Small intestine (tissue), 7 donors: ENCODE data around the gene ZFP36L1. TPM values are rescaled to one million over a fixed set of nuclear protein-coding genes. Genes with fewer than 3 reads are reported as not detected.
A peak's percentile ranks its signal among the peaks of the same experiment; 100 is the strongest.

Experiments
- DNase-seq, 2 donors: peaks; one replicate each; pipeline versions ENCODE4 v3.0.0 to v3.0.0-alpha.2; 2013
- FAIRE-seq: peaks from 2 replicates; lab custom pipeline; 2012; peaks lifted over from hg19 to GRCh38; lab: Jason Lieb, UNC
- H3K27ac ChIP-seq, 3 donors: one replicate each; pipeline ENCODE4 v1.5.1; 2013; ENCODE audit warnings: low read length in 2 of 3, mild to moderate bottlenecking in 2 of 3, control low read depth in 1 of 3, inconsistent platforms in 1 of 3, low read depth in 1 of 3, moderate library complexity in 1 of 3
- H3K27me3 ChIP-seq, 3 donors: one replicate each; pipeline ENCODE4 v1.6.1; 2013; ENCODE audit warnings: low read length in 3 of 3, inconsistent platforms in 1 of 3; ENCODE audit not compliant: control insufficient read depth in 3 of 3, insufficient read depth in 3 of 3
- H3K36me3 ChIP-seq, 3 donors: one replicate each; pipeline ENCODE4 v1.6.1; 2013; ENCODE audit warnings: low read length in 3 of 3, inconsistent platforms in 1 of 3, low read depth in 1 of 3, mild to moderate bottlenecking in 1 of 3, moderate library complexity in 1 of 3; ENCODE audit not compliant: control insufficient read depth in 3 of 3, insufficient read depth in 2 of 3
- H3K4me1 ChIP-seq, 3 donors: one replicate each; pipeline ENCODE4 v1.6.1; 2013; ENCODE audit warnings: low read length in 2 of 3, inconsistent platforms in 1 of 3, low read depth in 1 of 3, mild to moderate bottlenecking in 1 of 3, moderate library complexity in 1 of 3; ENCODE audit not compliant: control insufficient read depth in 3 of 3, insufficient read depth in 2 of 3
- H3K4me3 ChIP-seq, 3 donors: one replicate each; pipeline ENCODE4 v1.5.1; 2013; ENCODE audit warnings: low read length in 3 of 3, control low read depth in 1 of 3, inconsistent platforms in 1 of 3, low read depth in 1 of 3, mild to moderate bottlenecking in 1 of 3, moderate library complexity in 1 of 3
- H3K9me3 ChIP-seq, 2 donors: one replicate each; pipeline ENCODE4 v1.6.1; 2013; ENCODE audit warnings: low read depth in 1 of 2, low read length in 1 of 2; ENCODE audit not compliant: control insufficient read depth in 2 of 2, insufficient read depth in 1 of 2
- WGBS, 3 donors: extraction: QIAGEN DNeasy Blood & Tissue Kit; methylation state at CpG; one replicate each; pipeline ENCODE4 v1.1.7; 2013; 5-methylcytosine and 5-hydroxymethylcytosine counted together
- polyA plus RNA-seq, 4 donors: library from polyadenylated mRNA; stranded (reverse) in 3 of 4; unstranded in 1 of 4; fragments of 200-250 nt in 3 of 4; fragments of 120-200 nt in 1 of 4; gene quantifications; one replicate each; pipeline versions ENCODE4 v1.2.1 to v1.2.3, GENCODE V29; 2013
- donor health status: healthy with polysubstance abuse.
- donor health status: control.
- donor health status: control.
- donor health status: Bipolar disorder and iron deficiency.
- donor health status: healthy.

The ZFP36L1 gene
- polyA plus RNA-seq, 4 donors: 27.6 to 134 (median 51.9) TPM

- H3K4me1 ChIP-seq: peaks cover 5 to 70% (median 5%) of the 10 kb centered on the region in 3 donors
- DNase-seq (no peak), FAIRE-seq (no peak)
- peak overlapping the region; percentile 17 to 54 (median 18) for H3K27ac ChIP-seq
- no peaks in the 10 kb centered on the region for H3K27me3 ChIP-seq
- no peak overlapping the region for H3K4me3 ChIP-seq
- H3K36me3 ChIP-seq: no peaks in the 10 kb centered on the region
- no peaks in the 10 kb centered on the region for H3K9me3 ChIP-seq
- 50 to 81% (median 80%) methylated on average over 1 of the region's 1 CpG for WGBS, 3 donors
These were observed 31.5 kb downstream of the ZFP36L1 start for GRCh38 chr14:68761391-68761790.

GRCh38 chr14:68760761-68761160 lies 32.1 kb downstream of the ZFP36L1 start:
- Histone ChIP-seq H3K27ac (peak overlapping the region in 2 of 3 donors; percentile 18 to 54), H3K4me3 (no peak overlapping the region), H3K27me3 (no peaks in the 10 kb centered on the region), H3K36me3 (no peaks in the 10 kb centered on the region), H3K9me3 (no peaks in the 10 kb centered on the region), H3K4me1 (peaks cover 4 to 73% (median 5%) of the 10 kb centered on the region in 3 donors)
- DNase-seq: peak in 1 of 2 donors; percentile 66
- 19 to 58% (median 43%) methylated on average over 2 of the region's 2 CpGs for WGBS, 3 donors
- FAIRE-seq: no peak

- DNase-seq (no peak), FAIRE-seq (no peak)
- Histone ChIP-seq H3K9me3 (no peaks in the 10 kb centered on the region), H3K4me1 (peaks cover 4 to 76% (median 5%) of the 10 kb centered on the region in 3 donors), H3K4me3 (no peak overlapping the region), H3K27ac (peak overlapping the region in 1 of 3 donors; percentile 54), H3K27me3 (no peaks in the 10 kb centered on the region), H3K36me3 (no peaks in the 10 kb centered on the region)
- WGBS, 3 donors: 74 to 87% (median 81%) methylated on average over 5 of the region's 5 CpGs
These were observed 32.9 kb downstream of the ZFP36L1 start for GRCh38 chr14:68759937-68760336.

GRCh38 chr14:68759017-68759560 lies 33.8 kb downstream of the ZFP36L1 start:
- H3K36me3 ChIP-seq: no peaks in the 10 kb centered on the region
- H3K4me3 ChIP-seq: no peak overlapping the region
- 94 to 97% (median 95%) methylated on average over 8 of the region's 8 CpGs for WGBS, 3 donors
- peak overlapping the region in 1 of 3 donors; percentile 87 for H3K27ac ChIP-seq
- FAIRE-seq (no peak), DNase-seq (no peak)
- no peaks in the 10 kb centered on the region for H3K9me3 ChIP-seq
- H3K4me1 ChIP-seq: peaks cover 4 to 83% (median 5%) of the 10 kb centered on the region in 3 donors
- no peaks in the 10 kb centered on the region for H3K27me3 ChIP-seq

- WGBS, 3 donors: 83 to 89% (median 89%) methylated on average over 3 of the region's 3 CpGs
- FAIRE-seq (no peak), DNase-seq (no peak)
- Histone ChIP-seq H3K27me3 (no peaks in the 10 kb centered on the region), H3K36me3 (no peaks in the 10 kb centered on the region), H3K9me3 (no peaks in the 10 kb centered on the region), H3K4me3 (no peak overlapping the region), H3K4me1 (peaks cover 4 to 82% (median 5%) of the 10 kb centered on the region in 3 donors), H3K27ac (peak overlapping the region in 1 of 3 donors; percentile 87)
These were observed 34.6 kb downstream of the ZFP36L1 start for GRCh38 chr14:68758301-68758700.

- Histone ChIP-seq H3K4me1 (peaks cover 0 to 81% (median 5%) of the 10 kb centered on the region in 3 donors), H3K9me3 (no peaks in the 10 kb centered on the region), H3K27ac (peak overlapping the region in 2 of 3 donors; percentile 15 to 87), H3K4me3 (no peak overlapping the region), H3K27me3 (no peaks in the 10 kb centered on the region), H3K36me3 (no peaks in the 10 kb centered on the region)
- WGBS, 3 donors: 50 to 66% (median 63%) methylated on average over 4 of the region's 4 CpGs
- peak in 1 of 2 donors; percentile 91 for DNase-seq
- FAIRE-seq: no peak
These were observed 35.2 kb downstream of the ZFP36L1 start for GRCh38 chr14:68757618-68758081.

GRCh38 chr14:68756734-68757133 lies 36.1 kb downstream of the ZFP36L1 start:
- no peaks in the 10 kb centered on the region for H3K36me3 ChIP-seq
- no peaks in the 10 kb centered on the region for H3K27me3 ChIP-seq
- peaks cover 0 to 82% (median 5%) of the 10 kb centered on the region in 3 donors for H3K4me1 ChIP-seq
- no peaks in the 10 kb centered on the region for H3K9me3 ChIP-seq
- 95 to 98% (median 98%) methylated on average over 6 of the region's 6 CpGs for WGBS, 3 donors
- H3K4me3 ChIP-seq: no peak overlapping the region
- FAIRE-seq (no peak), DNase-seq (no peak)
- peak overlapping the region in 1 of 3 donors; percentile 81 for H3K27ac ChIP-seq

- no peak overlapping the region for H3K4me3 ChIP-seq
- peak in 1 of 2 donors; percentile 53 for DNase-seq
- peak overlapping the region in 1 of 3 donors; percentile 81 for H3K27ac ChIP-seq
- WGBS, 3 donors: 64 to 72% (median 65%) methylated on average over 7 of the region's 7 CpGs
- H3K9me3 ChIP-seq: no peaks in the 10 kb centered on the region
- H3K4me1 ChIP-seq: peaks cover 0 to 75% (median 0%) of the 10 kb centered on the region in 3 donors
- H3K27me3 ChIP-seq: no peaks in the 10 kb centered on the region
- FAIRE-seq: no peak
- no peaks in the 10 kb centered on the region for H3K36me3 ChIP-seq
These were observed 36.8 kb downstream of the ZFP36L1 start for GRCh38 chr14:68756000-68756481.
